Neural crest cell (in vitro differentiated cells): ENCODE data around the gene MROH7. TPM values are rescaled to one million over a fixed set of nuclear protein-coding genes. Genes with fewer than 3 reads are reported as not detected.

ENCODE experiments used
- DNase-seq: peaks from one replicate; pipeline ENCODE4 v3.0.0; 2021; ENCODE audit warnings: low read depth, mixed read lengths, low spot score
- H3K27ac Mint-ChIP-seq: one replicate; pipeline ENCODE4 v1.8.0; 2021; ENCODE audit warnings: mild to moderate bottlenecking, mixed read lengths; ENCODE audit not compliant: unreplicated experiment
- H3K27me3 Mint-ChIP-seq: 2 replicates; pipeline ENCODE4 v1.8.0; 2021; ENCODE audit warnings: low read depth, mild to moderate bottlenecking, mixed read lengths
- H3K36me3 Mint-ChIP-seq: 2 replicates; pipeline ENCODE4 v1.8.0; 2021; ENCODE audit warnings: low read depth, mild to moderate bottlenecking, mixed read lengths
- H3K4me1 Mint-ChIP-seq: 2 replicates; pipeline ENCODE4 v1.8.0; 2021; ENCODE audit warnings: mixed read lengths
- H3K4me3 Mint-ChIP-seq: one replicate; pipeline ENCODE4 v1.8.0; 2021; ENCODE audit warnings: mild to moderate bottlenecking, mixed read lengths
- H3K9me3 Mint-ChIP-seq: 2 replicates; pipeline ENCODE4 v1.8.0; 2021; ENCODE audit warnings: mixed read lengths
- CTCF ChIP-seq: fragments of 200-600 bp; sonication (generic); conservative IDR thresholded peaks from 2 replicates; pipeline ENCODE4 v1.5.0; 2021; ENCODE audit warnings: antibody characterized with exemption, mild to moderate bottlenecking
- total RNA-seq: library from RNA; stranded (reverse); gene quantifications from 2 replicates; pipeline ENCODE4 v1.2.1, GENCODE V29; 2021

The MROH7 gene
- total RNA-seq, 1 donor from 2014 or later = not detected

- TF ChIP-seq CTCF = no peak
- no peak overlapping the region for H3K27ac Mint-ChIP-seq
- peaks cover 15% of the 10 kb centered on the region for H3K4me1 Mint-ChIP-seq
- H3K36me3 Mint-ChIP-seq = no peaks in the 10 kb centered on the region
- no peak for DNase-seq
- no peaks in the 10 kb centered on the region for H3K9me3 Mint-ChIP-seq
- H3K4me3 Mint-ChIP-seq = no peak overlapping the region
- no peaks in the 10 kb centered on the region for H3K27me3 Mint-ChIP-seq
Measured at GRCh38 chr1:54683453-54683852, 41.9 kb downstream of the MROH7 start.

- Mint-ChIP-seq H3K4me1 (peaks cover 11% of the 10 kb centered on the region), H3K27me3 (no peaks in the 10 kb centered on the region), H3K9me3 (no peaks in the 10 kb centered on the region), H3K27ac (no peak overlapping the region), H3K36me3 (no peaks in the 10 kb centered on the region), H3K4me3 (no peak overlapping the region)
- no peak for DNase-seq
- TF ChIP-seq CTCF = no peak
Measured at GRCh38 chr1:54685335-54685905, 43.8 kb downstream of the MROH7 start.

DNA sequence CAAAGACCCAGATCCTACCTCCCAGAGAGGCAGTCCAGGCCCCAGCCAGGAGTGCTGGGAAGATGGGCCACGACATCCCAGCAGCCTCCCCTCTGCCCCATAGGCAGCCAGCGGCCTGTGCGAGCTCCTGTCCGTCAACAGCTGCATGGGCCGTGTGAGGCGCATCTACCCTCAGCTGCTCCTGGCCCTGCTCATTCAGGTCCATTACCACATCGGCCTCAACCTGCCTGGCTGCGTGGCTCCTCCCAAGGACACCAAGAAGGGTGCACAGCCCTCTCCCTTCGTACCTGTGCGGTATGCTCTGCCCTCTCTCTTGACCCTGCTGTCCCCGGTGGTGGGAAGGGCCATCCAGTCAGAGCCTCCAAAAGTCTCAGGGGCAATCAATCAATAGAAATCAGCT, 44.6 kb downstream of the MROH7 start:
- Mint-ChIP-seq H3K4me1 (peaks cover 7% of the 10 kb centered on the region), H3K9me3 (no peaks in the 10 kb centered on the region), H3K4me3 (no peak overlapping the region), H3K27ac (no peak overlapping the region), H3K27me3 (no peaks in the 10 kb centered on the region), H3K36me3 (no peaks in the 10 kb centered on the region)
- no peak for DNase-seq
- no peak for TF ChIP-seq CTCF

DNA sequence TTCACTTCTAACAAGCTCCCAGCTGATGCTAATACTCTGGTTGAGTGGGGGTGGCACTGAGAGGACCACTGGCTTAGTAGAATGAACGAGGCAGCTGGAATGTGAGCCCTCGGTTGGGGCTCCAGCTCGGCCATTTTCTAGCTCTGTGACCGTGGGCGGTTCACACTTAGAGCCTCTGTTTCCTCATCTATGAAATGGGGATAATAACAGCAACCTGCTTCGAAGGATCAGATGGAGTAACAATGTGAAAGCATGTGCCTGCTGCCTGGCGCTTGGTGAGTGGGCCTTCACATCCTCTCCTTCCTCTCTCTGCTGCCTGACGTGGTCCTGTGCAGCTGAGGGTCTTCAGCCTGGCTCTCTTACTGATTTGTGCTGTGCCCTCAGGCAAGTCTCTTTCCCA, 53.2 kb downstream of the MROH7 start:
- Mint-ChIP-seq H3K4me1 (no peaks in the 10 kb centered on the region), H3K9me3 (no peaks in the 10 kb centered on the region), H3K36me3 (no peaks in the 10 kb centered on the region), H3K4me3 (no peak overlapping the region), H3K27ac (no peak overlapping the region), H3K27me3 (peaks cover 16% of the 10 kb centered on the region)
- no peak for DNase-seq
- TF ChIP-seq CTCF = no peak

DNA sequence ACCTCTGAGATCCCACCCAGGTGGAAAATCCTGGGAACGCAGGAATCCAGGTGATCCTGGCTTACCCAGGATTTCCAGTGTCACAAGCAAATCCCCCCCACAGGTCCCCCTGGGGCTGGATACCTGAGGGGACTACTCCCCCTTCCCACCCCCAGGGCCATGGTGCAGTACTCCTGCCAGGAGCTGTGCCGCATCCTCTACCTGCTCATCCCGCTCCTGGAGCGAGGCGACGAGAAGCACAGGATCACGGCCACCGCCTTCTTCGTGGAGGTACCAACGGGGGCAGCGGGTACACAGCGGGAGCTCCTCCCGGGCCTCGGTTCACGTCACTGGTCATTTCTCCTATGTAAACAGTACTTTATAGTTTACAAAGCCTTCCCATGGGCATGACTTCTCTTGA, 53.6 kb downstream of the MROH7 start:
- no peaks in the 10 kb centered on the region for H3K36me3 Mint-ChIP-seq
- peaks cover 16% of the 10 kb centered on the region for H3K27me3 Mint-ChIP-seq
- DNase-seq = no peak
- H3K27ac Mint-ChIP-seq = no peak overlapping the region
- no peak overlapping the region for H3K4me3 Mint-ChIP-seq
- no peak for TF ChIP-seq CTCF
- H3K9me3 Mint-ChIP-seq = no peaks in the 10 kb centered on the region
- H3K4me1 Mint-ChIP-seq = no peaks in the 10 kb centered on the region
